Fibroblast of gingiva (primary cell): Measurements from ENCODE around the gene PTPRR.
A peak's percentile ranks its signal among the peaks of the same experiment; 100 is the strongest.

Experiments used
- DNase-seq: peaks from one replicate; pipeline ENCODE4 v3.0.0-alpha.2; 2011; ENCODE audit warnings: low read depth

The PTPRR gene

GRCh38 chr12:70603044-70603443, 317.5 kb downstream of the PTPRR start:
- DNase-seq, result no peak

DNA sequence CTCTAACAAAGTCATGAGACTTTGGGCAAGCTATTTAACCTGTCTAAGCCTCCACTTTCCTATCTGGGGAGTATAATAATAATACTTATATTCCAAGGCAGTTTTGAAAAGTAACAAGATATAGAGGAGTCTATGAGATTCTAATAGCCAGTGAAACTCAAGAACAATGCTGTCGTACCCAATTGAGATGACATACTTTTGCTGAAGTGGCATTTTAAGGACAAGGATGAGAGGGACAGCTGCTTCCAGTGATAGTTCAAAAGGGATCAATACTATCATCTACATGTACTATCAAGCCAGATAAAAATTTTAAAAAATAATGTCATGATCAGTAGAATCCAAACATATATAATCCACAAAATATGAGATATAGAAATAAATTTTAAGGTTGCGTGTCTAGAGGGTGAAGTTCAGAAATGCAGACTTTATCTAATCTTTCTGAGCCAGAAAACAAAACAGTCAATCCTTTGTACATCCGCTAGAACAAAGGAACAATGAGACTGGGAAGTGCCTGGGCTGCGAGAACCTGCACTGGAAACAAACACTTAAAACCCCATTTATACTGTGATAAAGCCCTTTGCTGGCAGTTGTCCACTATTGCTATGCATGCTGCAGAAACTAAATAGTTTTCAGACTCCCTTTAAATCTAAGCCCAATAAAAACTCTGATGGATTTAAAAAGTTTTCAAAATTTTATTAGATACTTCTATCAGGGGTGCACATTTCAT, 321.9 kb downstream of the PTPRR start:
- DNase-seq, result no peak

DNA sequence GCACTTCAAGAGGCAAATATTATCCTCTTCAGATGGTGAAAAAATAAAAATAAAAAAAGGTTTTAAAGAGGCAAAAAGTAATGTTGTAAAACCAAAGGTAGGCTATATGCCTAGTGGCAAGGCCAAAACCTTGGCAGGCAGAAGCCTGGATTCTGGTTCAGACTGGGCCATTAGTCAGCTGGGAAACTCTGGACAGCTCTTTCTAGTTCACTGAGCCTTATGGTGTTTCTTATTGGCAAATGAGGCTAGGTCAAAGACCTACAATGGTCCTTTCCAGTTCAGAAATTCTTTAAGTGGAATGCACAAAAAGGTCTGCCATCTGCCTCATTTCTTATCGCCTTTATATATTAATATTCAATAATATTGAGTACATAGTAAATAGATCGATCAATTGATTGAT, 327.9 kb downstream of the PTPRR start:
- no peak for DNase-seq

GRCh38 chr12:70590549-70591226, 329.9 kb downstream of the PTPRR start:
- DNase-seq, result no peak

DNA sequence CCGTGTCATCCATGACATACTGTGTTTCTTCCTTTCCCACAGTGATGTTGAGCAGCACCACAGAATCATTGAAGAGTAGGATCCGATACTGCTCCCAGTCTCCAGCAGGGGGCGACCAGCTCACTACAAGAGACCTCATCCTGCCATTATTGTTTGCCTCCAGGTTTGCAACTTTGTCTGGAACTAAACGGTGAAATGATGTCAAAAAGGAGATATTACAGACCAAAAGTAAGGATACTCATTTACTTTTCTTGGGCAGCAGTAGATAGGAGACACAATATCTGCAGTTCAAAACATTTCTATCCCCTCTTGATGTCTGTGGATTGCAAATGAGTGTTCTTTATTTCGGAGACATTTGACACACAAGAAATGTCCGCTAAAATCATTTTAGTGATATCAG, 330.5 kb downstream of the PTPRR start:
- DNase-seq, result peak; percentile 59
